SIG-M5 treated with dmso at 0.1 percent for 504 hours (cell line): ENCODE measurements around the gene GANC.

ENCODE experiments used
- DNase-seq: peaks from one replicate; lab custom pipeline; 2025; ENCODE audit not compliant: unreplicated experiment; lab: John Stamatoyannopoulos, UW

Gene GANC

DNA sequence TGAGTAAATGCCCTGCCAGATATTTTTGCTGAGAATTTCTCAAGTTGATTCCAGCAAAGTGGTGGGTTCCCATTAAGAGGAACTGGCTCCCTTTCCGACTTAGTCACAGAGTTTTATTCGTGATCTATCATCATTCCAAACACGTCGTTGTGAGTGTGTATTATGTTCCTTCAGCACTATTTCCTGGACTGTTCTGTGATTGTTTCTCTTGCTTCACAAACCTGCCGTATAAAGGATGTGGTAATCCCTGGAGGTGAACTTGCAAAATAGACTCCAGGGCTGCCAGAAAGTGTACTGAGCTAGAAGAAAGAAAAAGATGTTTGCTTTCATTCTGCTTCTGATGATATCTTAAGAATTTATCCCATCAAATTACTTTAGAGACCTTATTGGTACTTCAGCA is 71.8 kb downstream of the GANC start:
- DNase-seq = no peak

DNA sequence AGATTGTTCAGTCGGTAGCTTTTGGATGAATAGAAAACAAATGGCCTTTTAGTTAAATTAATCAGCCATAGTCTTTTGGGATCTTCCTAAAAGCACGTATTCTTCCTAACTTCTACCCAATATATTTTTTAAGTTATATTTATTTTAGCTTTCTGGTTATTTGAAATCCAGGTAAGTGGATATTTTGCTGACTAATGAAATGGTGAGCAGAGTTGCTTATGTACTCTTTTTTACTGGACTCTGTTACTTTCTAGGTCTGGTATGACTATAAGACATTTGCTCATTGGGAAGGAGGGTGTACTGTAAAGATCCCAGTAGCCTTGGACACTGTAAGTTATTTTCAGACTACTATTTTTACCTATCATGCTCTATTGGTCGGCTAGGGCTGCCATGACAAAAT is 72.5 kb downstream of the GANC start:
- DNase-seq = no peak

- no peak for DNase-seq
Observed at GRCh38 chr15:42348083-42348482, 75.1 kb downstream of the GANC start.

DNA sequence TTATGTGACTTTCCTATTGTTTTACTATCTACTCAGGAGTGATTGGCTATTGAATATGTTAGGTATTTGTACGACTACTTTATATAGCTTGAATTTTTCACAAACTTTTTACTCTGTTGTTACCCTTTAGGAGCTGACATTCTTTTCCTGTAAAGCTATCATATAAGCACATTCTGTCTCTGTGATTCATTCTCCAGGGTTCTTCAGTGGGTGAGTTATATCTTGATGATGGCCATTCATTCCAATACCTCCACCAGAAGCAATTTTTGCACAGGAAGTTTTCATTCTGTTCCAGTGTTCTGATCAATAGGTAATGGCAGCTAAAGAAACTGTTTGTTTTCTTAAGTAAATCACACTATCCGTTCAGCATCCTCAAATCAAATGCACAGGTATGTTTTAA is 76.2 kb downstream of the GANC start:
- no peak for DNase-seq

DNA sequence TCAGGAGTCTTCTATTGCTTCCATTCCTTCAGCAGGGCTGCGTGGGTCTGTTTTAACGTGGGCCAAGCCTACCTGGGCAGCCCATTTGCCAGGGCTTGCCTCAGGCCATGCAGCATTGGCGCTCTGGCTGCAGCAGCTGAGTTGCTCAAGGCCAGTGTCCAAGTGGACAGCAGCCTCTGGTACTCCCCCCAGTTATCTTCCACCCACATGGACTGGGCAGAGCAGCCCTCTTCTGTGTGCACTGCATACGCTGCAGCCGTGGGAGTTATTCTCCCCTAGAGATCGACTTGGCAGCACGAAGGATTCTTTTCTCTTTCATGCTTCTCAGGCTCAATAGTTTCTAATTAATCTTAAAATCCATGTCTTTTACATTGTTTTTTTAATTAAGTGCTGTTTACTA is 79.4 kb downstream of the GANC start:
- DNase-seq = no peak

DNA sequence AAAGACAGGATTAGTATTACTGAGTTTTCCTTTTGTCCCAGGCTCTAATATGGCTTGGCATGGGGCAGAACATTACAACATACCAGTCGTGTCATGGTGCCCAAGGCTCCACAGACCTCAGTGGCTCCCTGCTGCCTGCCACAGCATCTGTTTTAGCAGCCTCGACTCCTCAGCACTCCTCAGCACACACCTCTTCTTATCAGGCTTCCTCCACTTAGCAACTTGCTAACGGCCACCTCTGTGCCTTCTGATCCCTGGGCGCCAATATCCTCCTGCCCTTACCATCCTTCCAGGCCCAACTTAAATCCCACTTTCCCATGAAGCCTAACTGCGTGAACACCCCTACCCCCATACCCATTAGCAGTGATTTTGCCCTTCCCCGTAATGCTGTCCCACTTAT is 80.1 kb downstream of the GANC start:
- no peak for DNase-seq

DNA sequence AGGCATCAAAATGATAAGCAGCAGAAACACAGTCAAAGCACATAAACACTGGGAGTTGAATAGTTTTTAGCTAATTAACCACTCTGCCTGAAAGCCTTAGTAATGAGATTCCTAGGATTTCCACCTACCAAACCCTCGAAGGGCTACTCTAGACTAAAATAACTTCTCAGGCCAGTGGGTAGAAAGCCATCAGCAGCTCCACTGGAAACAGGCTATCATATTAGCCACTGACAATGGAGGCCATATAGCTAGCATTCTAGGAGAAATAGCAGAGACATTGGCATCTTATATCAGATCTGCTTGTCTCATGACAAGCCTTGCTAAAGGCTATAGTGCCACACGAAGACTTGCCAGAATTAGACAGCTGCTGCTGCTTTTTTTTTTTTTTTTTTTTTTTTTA is 81.8 kb downstream of the GANC start:
- DNase-seq = no peak

DNA sequence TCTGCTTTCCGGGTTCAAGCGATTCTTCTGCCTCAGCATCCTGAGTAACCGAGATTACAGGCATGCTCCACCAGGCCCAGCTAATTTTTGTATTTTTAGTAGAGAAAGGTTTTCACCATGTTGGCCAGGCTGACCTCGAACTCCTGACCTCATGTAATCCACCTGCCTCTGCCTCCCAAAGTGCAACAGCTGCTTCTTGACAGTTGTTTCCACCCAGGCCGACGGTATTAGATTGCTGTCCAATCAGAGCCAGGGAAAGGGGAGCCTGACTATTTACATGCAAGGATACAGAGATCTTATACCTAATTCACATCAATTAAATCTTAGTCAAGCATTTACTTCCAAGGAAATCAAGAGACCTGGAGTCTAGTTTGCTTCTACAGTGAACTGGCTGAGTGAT is 82.3 kb downstream of the GANC start:
- DNase-seq = no peak

DNA sequence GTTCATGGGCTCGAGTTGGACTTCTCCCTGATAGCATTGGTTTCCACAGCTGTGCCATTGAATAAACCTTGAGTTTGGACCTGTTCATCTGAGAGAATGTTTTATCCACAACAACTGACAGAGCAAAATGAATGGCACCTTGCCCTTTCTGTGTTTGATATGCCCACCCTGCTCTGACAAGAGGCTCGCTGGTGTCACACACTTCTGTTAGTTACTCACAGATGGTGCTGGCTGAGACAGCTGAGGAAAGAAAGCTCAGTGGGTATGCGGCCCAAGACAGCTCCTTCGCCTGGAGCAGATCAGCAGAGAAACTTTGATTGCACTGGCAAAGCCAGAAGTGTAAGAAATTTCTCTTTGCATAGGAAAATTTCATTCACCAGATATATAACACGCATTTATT is 83.8 kb downstream of the GANC start:
- no peak for DNase-seq

- no peak for DNase-seq
Observed at GRCh38 chr15:42358141-42358540, 85.1 kb downstream of the GANC start.

DNA sequence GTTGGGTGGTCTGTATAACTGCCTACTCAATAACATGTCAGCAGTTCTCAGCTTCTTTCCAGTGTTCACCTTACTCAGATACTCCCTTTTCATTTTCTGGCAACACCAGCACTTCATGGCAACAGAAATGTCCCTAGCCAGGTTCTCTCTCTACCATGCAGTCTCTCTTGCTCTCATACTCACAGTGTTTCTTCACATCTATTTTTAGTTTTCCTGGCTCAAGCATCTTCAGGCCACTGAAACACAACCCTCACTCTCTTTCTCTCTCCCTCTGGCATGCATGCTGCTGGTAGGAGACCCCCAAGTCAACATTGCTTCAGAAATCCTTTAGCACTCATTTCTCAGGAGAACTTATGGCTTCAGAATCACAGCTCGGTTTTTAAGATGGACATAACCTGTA is 86.2 kb downstream of the GANC start, which contains the start of gene CAPN3:
Gene CAPN3 (plus strand): TSS at position 253 of the 400 bp plus-strand sequence. CDS start 305 bp downstream, outside the sequence.
- no peak for DNase-seq

DNA sequence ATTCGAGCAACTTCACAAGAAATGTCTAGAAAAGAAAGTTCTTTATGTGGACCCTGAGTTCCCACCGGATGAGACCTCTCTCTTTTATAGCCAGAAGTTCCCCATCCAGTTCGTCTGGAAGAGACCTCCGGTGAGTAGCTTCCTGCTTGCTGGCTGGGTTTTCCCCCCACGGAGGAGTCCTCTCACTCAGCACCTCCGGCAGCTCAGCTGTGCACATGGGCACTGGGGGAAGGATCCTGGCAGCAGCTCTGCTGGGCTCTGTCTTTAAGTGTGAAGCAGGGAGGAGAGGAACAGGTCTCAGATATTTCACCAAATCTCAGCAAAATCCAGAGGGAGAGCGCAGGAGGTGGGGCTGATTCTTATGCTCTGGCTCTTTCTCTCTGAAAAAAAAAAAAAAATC is 87.0 kb downstream of the GANC start:
- DNase-seq = no peak

GRCh38 chr15:42360535-42361112 is 87.6 kb downstream of the GANC start:
- no peak for DNase-seq

DNA sequence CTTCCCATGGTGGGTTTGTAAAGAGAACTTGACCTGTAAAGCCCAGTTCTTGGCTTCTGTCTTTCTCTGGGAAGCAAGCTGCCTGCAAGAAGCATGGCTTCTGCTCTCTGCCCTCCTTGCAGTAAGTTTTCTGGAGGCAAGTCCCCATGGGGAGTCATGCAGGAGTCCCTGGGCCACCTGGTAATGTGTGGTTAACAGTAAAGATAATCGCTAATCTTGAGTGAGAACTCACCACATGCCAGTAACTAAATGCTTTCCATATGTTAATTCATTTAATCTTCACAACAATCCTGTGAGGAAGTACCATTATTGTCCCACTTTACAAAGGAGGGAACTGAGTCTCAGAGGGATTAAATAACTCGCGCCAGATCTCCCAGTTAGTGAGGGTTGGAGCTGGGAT is 90.5 kb downstream of the GANC start:
- no peak for DNase-seq

DNA sequence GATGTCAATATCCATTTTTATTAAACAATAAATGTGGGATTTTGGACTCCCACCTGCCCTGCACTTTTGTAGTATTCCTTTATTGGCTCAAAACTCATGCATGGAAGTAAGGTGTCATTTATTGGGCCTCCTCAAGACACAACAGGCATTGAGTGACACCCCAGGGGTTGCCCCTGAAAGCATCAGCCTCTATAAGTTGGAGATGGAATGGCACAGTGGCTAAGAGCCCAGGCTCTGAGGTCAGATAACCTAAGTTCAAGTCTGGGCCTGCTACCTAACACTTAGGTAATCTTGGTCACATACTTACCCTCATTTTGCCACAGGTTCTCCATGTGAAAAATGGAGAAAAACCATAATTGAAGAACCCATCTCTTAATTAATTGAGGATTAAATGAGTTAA is 90.9 kb downstream of the GANC start:
- no peak for DNase-seq

- no peak for DNase-seq
Observed at GRCh38 chr15:42364529-42364928, 91.5 kb downstream of the GANC start.

DNA sequence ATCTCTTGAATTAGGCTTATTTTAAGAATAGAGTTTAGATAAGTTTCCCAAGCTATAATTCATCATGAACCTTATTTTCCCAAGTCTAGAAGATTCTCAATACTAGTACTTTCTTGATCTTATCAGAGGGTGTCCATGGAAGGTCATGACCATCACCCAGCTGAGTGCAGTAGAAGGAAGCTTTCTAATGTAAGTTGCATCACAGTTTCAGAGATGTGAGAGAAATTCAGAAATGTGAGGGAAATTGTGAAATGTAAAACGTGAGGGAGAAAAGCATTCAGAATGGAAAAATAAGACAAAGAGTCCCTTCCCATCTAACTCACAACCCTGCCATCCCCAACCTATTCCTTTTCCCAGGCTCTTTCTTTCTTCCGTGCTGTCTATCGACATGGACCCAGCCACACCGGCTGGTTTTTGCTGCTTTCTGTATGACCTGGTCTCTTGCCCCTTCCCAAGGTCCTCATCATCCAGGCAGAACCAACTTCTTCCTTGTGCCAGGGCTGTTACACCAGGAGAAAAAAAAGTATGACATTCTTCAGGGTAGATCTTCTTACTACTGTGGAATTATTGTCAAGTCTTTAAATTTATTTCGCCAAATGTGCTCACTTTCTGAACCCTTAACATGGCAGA is 93.0 kb downstream of the GANC start:
- DNase-seq = peak; percentile 56

DNA sequence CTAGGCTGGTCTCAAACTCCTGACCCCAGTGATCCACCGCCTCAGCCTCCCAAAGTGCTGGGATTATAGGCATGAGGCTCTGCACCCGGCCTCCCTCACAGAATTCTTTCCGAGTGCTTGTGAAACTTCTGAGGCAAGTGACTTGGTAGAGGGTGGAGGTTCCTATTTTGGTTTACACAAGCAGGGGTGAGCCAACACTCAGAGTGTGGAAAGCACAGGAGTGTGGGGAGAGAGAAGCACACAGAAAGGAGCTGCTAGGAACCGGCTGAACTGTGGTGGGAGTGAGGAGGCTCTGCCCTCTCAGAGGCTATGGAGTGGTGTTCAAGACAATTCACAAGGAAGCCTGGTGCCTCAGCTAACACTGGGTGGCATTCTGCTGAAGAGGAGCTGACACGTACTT is 94.0 kb downstream of the GANC start:
- DNase-seq = peak; percentile 89

GRCh38 chr15:42368096-42368495 is 95.1 kb downstream of the GANC start:
- no peak for DNase-seq

DNA sequence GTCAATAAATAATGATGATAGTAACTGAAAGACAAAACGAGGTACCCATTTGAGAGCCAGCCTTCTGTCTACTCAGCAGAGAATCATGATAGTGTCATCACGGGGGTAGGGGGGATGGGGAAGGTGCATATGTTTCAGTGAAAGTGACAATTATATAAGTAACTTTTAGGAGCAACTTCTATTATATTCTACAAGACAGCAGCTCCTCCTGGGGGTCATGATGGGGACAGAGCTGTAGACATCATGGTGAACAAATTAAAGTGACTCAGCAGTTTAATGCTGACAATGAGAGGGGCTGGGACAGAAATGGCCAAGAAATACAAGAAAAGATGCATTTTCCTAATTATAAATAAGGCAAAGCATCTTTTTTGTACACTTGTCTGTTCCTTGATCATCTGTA is 98.1 kb downstream of the GANC start:
- peak; percentile 22 for DNase-seq

DNA sequence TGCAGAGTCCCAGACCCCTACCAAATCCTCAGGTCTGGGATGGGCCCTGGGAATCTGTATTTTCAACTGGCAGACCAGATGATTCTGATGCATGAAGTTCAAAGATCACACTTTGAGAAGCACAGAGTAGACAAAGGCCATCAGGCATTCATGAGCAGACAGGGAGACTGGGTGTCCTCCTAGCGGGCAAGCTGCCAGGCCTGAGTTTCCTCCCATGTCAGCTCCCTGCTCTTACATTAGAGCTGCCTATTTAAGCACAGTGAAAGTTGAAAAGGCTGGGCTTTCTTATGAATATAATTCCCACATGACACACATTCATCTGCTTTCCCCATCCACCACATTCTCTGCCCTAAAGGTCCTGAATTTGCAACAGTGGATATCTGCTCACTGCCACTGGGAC is 100.3 kb downstream of the GANC start:
- no peak for DNase-seq

- DNase-seq = no peak
Observed at GRCh38 chr15:42373936-42374335, 100.9 kb downstream of the GANC start.

DNA sequence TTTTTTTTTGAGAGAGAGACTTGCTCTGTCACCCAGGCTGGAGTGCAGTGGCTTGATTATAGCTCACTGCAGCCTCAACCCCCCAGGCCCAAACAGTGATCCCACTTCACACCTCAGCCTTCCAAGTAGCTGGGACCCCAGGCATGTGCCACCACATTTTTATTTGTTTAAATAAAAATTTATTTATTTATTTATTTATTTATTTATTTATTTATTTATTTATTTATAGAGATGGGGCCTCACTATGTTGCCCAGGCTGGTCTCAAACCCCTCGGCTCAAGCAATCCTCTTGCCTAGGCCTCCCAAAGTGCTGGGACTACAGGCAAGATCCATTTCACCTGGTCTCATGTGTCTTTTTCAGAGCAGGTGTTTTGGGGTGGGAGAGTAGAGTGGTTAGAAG is 101.8 kb downstream of the GANC start:
- DNase-seq = no peak
